Measurements from ENCODE around the gene NMBR. TPM values are rescaled to one million over a fixed set of nuclear protein-coding genes. Genes with fewer than 3 reads are reported as not detected.

The NMBR gene
- total RNA-seq, 1 experiment from 2014 or later, result not detected

GRCh38 chr6:142183351-142183750 lies 36.4 kb upstream of the NMBR start:
- Histone ChIP-seq H3K36me3 (ENCODE audit: insufficient read depth, low read length, poor library complexity, severe bottlenecking) (no peaks in the 10 kb centered on the region), H3K27ac (ENCODE audit: low read depth, low read length, poor library complexity, severe bottlenecking) (no peak overlapping the region), H3K4me1 (ENCODE audit: insufficient read depth, low read length, poor library complexity, severe bottlenecking) (peaks cover 14% of the 10 kb centered on the region), H3K4me3 (ENCODE audit: low read depth, low read length, poor library complexity, severe bottlenecking) (no peak overlapping the region), H3K27me3 (replicated peaks; ENCODE audit: insufficient read depth, low read depth, low read length, poor library complexity) (no peaks in the 10 kb centered on the region), H3K9me3 (ENCODE audit: low read depth, low read length, poor library complexity, severe bottlenecking) (no peaks in the 10 kb centered on the region)
- BruUV-seq (replicated peaks), result no TSS peak
- CTCF ChIA-PET, result no interaction called here
- POLR2A ChIA-PET (ENCODE audit: low non-redundant PET), result no interaction called here
- intact Hi-C loops (cut with micrococcal nuclease; ENCODE audit: unreplicated experiment), result no loop called here
- TF ChIP-seq CTCF (conservative IDR thresholded peaks at IDR 0.05; ENCODE audit: low read depth, low read length) (no peak), EZH2 (IDR thresholded peaks at IDR 0.05; ENCODE audit: borderline replicate concordance, low read depth, low read length, poor library complexity, severe bottlenecking) (no peak)
- DNase-seq (ENCODE audit: low spot score), result no peak

GRCh38 chr6:142182004-142182403 lies 35.1 kb upstream of the NMBR start:
- TF ChIP-seq CTCF (conservative IDR thresholded peaks at IDR 0.05; ENCODE audit: low read depth, low read length), result no peak
- TF ChIP-seq EZH2 (IDR thresholded peaks at IDR 0.05; ENCODE audit: borderline replicate concordance, low read depth, low read length, poor library complexity, severe bottlenecking), result no peak
- H3K36me3 ChIP-seq (ENCODE audit: insufficient read depth, low read length, poor library complexity, severe bottlenecking), result peaks cover 7% of the 10 kb centered on the region
- H3K4me3 ChIP-seq (ENCODE audit: low read depth, low read length, poor library complexity, severe bottlenecking), result no peak overlapping the region
- no peak overlapping the region for H3K27ac ChIP-seq (ENCODE audit: low read depth, low read length, poor library complexity, severe bottlenecking)
- intact Hi-C loops (cut with micrococcal nuclease; ENCODE audit: unreplicated experiment), result no loop called here
- ChIA-PET POLR2A (ENCODE audit: low non-redundant PET) (no interaction called here), CTCF (no interaction called here)
- H3K4me1 ChIP-seq (ENCODE audit: insufficient read depth, low read length, poor library complexity, severe bottlenecking), result peaks cover 8% of the 10 kb centered on the region
- H3K27me3 ChIP-seq (replicated peaks; ENCODE audit: insufficient read depth, low read depth, low read length, poor library complexity), result no peaks in the 10 kb centered on the region
- BruUV-seq (replicated peaks), result no TSS peak
- peaks cover 6% of the 10 kb centered on the region for H3K9me3 ChIP-seq (ENCODE audit: low read depth, low read length, poor library complexity, severe bottlenecking)
- no peak for DNase-seq (ENCODE audit: low spot score)

GRCh38 chr6:142178129-142178528 lies 31.2 kb upstream of the NMBR start:
- H3K36me3 ChIP-seq (ENCODE audit: insufficient read depth, low read length, poor library complexity, severe bottlenecking), result peaks cover 18% of the 10 kb centered on the region
- CTCF ChIA-PET, result no interaction called here
- no TSS peak for BruUV-seq (replicated peaks)

More at GRCh38 chr6:142178129-142178528, 31.2 kb upstream of the NMBR start:
- Histone ChIP-seq H3K9me3 (ENCODE audit: low read depth, low read length, poor library complexity, severe bottlenecking) (peaks cover 6% of the 10 kb centered on the region), H3K27ac (ENCODE audit: low read depth, low read length, poor library complexity, severe bottlenecking) (no peak overlapping the region), H3K4me1 (ENCODE audit: insufficient read depth, low read length, poor library complexity, severe bottlenecking) (no peaks in the 10 kb centered on the region), H3K27me3 (replicated peaks; ENCODE audit: insufficient read depth, low read depth, low read length, poor library complexity) (no peaks in the 10 kb centered on the region), H3K4me3 (ENCODE audit: low read depth, low read length, poor library complexity, severe bottlenecking) (no peak overlapping the region)
- POLR2A ChIA-PET (ENCODE audit: low non-redundant PET), result interaction anchor here (0.6 kb wide), 1 partner anchor 21 kb away, joined by 3 read pairs; no protein-coding TSS in a partner anchor
- TF ChIP-seq CTCF (conservative IDR thresholded peaks at IDR 0.05; ENCODE audit: low read depth, low read length) (no peak), EZH2 (IDR thresholded peaks at IDR 0.05; ENCODE audit: borderline replicate concordance, low read depth, low read length, poor library complexity, severe bottlenecking) (no peak)
- DNase-seq (ENCODE audit: low spot score), result no peak
- intact Hi-C loops (cut with micrococcal nuclease; ENCODE audit: unreplicated experiment), result no loop called here
